Peyer's patch (tissue), 4 donors: ENCODE data around the gene SIDT2. TPM values are rescaled to one million over a fixed set of nuclear protein-coding genes. Genes with fewer than 3 reads are reported as not detected.

Experiments
- DNase-seq, 3 donors: peaks; one replicate each; pipeline ENCODE4 v3.0.0-alpha.2; 2017 to 2019
- H3K27ac ChIP-seq, 4 donors: fragments of 200-600 bp; sonication (generic); one replicate each; pipeline ENCODE4 v1.5.1; 2016 to 2019
- H3K27me3 ChIP-seq, 2 donors: fragments of 200-600 bp; sonication (generic); one replicate each; pipeline ENCODE4 v1.5.1; 2019
- H3K36me3 ChIP-seq, 3 donors: fragments of 200-600 bp; sonication (generic); one replicate each; pipeline ENCODE4 v1.5.1; 2016 to 2019
- H3K4me1 ChIP-seq, 4 donors: fragments of 200-600 bp; sonication (generic); one replicate each; pipeline ENCODE4 v1.5.1; 2016 to 2019
- H3K4me3 ChIP-seq, 4 donors: fragments of 200-600 bp; sonication (generic); 1 replicate in 3 of 4; 2 replicates in 1 of 4; pipeline ENCODE4 v1.5.1; 2016 to 2019; ENCODE audit warnings: mild to moderate bottlenecking in 1 of 4
- H3K9me3 ChIP-seq, 4 donors: fragments of 200-600 bp; sonication (generic); one replicate each; pipeline ENCODE4 v1.5.1; 2016 to 2019; ENCODE audit warnings: mild to moderate bottlenecking in 1 of 4
- CTCF ChIP-seq, 6 experiments: fragments of 450-650 bp in 4 of 6; fragments of 200-600 bp in 2 of 6; sonication (generic) in 1 of 6; IDR thresholded peaks; one replicate each; pipeline ENCODE4 v1.5.1; 2017 to 2019; ENCODE audit warnings: antibody characterized with exemption in 6 of 6, mild to moderate bottlenecking in 3 of 6, moderate library complexity in 1 of 6
- POLR2A ChIP-seq, 2 donors: fragments of 450-650 bp; IDR thresholded peaks; one replicate each; pipeline ENCODE4 v1.5.1; 2017; ENCODE audit warnings: antibody characterized with exemption in 2 of 2, mild to moderate bottlenecking in 2 of 2, moderate library complexity in 2 of 2
- total RNA-seq, 4 donors: library from RNA; depleted of rRNA; stranded (reverse); fragments of >200 nt; gene quantifications; one replicate each; pipeline ENCODE4 v1.1.0, GENCODE V29; 2016

The SIDT2 gene
- total RNA-seq, 4 donors from 2014 or later, result 69.3 to 201 (median 162) TPM

GRCh38 chr11:117170210-117170609 lies 8.3 kb upstream of the SIDT2 start:
- peaks cover 0 to 54% (median 0%) of the 10 kb centered on the region in 3 donors for H3K36me3 ChIP-seq
- no peaks in the 10 kb centered on the region for H3K9me3 ChIP-seq
- H3K27ac ChIP-seq, result no peak overlapping the region
- no peak for DNase-seq
- no peak overlapping the region for H3K4me3 ChIP-seq
- peaks cover 0 to 7% (median 0%) of the 10 kb centered on the region in 4 donors for H3K4me1 ChIP-seq
- no peak for TF ChIP-seq CTCF (IDR thresholded peaks at IDR 0.05)
- TF ChIP-seq POLR2A (IDR thresholded peaks at IDR 0.05), result no peak
- H3K27me3 ChIP-seq, result no peaks in the 10 kb centered on the region

GRCh38 chr11:117171007-117171403 lies 7.5 kb upstream of the SIDT2 start:
- TF ChIP-seq POLR2A (IDR thresholded peaks at IDR 0.05), result no peak
- TF ChIP-seq CTCF (IDR thresholded peaks at IDR 0.05), result no peak
- no peaks in the 10 kb centered on the region for H3K27me3 ChIP-seq
- H3K9me3 ChIP-seq, result no peaks in the 10 kb centered on the region
- H3K36me3 ChIP-seq, result peaks cover 0 to 46% (median 0%) of the 10 kb centered on the region in 3 donors
- H3K4me1 ChIP-seq, result peaks cover 0 to 7% (median 0%) of the 10 kb centered on the region in 4 donors
- H3K27ac ChIP-seq, result peak overlapping the region in 1 of 4 donors; percentile 25
- no peak overlapping the region for H3K4me3 ChIP-seq
- no peak for DNase-seq

GRCh38 chr11:117171404-117172061 lies 7.0 kb upstream of the SIDT2 start:
- Histone ChIP-seq H3K27me3 (no peaks in the 10 kb centered on the region), H3K4me3 (no peak overlapping the region), H3K4me1 (peaks cover 0 to 7% (median 0%) of the 10 kb centered on the region in 4 donors), H3K9me3 (no peaks in the 10 kb centered on the region), H3K27ac (peak overlapping the region in 2 of 4 donors; percentile 30 to 42), H3K36me3 (peaks cover 0 to 41% (median 0%) of the 10 kb centered on the region in 3 donors)
- DNase-seq, result no peak
- TF ChIP-seq CTCF (IDR thresholded peaks at IDR 0.05) (no peak), POLR2A (IDR thresholded peaks at IDR 0.05) (no peak)

GRCh38 chr11:117172724-117173421 lies 5.7 kb upstream of the SIDT2 start:
- Histone ChIP-seq H3K27me3 (no peaks in the 10 kb centered on the region), H3K4me3 (no peak overlapping the region), H3K36me3 (peaks cover 0 to 29% (median 0%) of the 10 kb centered on the region in 3 donors), H3K27ac (no peak overlapping the region), H3K9me3 (no peaks in the 10 kb centered on the region), H3K4me1 (peaks cover 0 to 13% (median 0%) of the 10 kb centered on the region in 4 donors)
- TF ChIP-seq CTCF (IDR thresholded peaks at IDR 0.05) (no peak), POLR2A (IDR thresholded peaks at IDR 0.05) (no peak)
- DNase-seq, result no peak

- Histone ChIP-seq H3K27me3 (no peaks in the 10 kb centered on the region), H3K27ac (no peak overlapping the region), H3K36me3 (peaks cover 0 to 9% (median 0%) of the 10 kb centered on the region in 3 donors), H3K4me3 (no peak overlapping the region), H3K4me1 (peaks cover 0 to 23% (median 1%) of the 10 kb centered on the region in 4 donors), H3K9me3 (no peaks in the 10 kb centered on the region)
- DNase-seq, result no peak
- no peak for TF ChIP-seq POLR2A (IDR thresholded peaks at IDR 0.05)
- TF ChIP-seq CTCF (IDR thresholded peaks at IDR 0.05), result no peak
Observed at GRCh38 chr11:117175104-117175503, 3.4 kb upstream of the SIDT2 start.
